A673 (cell line): ENCODE data around the gene CCDC54. TPM values are rescaled to one million over a fixed set of nuclear protein-coding genes. Genes with fewer than 3 reads are reported as not detected.
"Not testable (repeated sequence)": the region's sequence is repeated elsewhere in the genome, so short reads cannot be mapped to it uniquely, and the experiment has no call there.

Experiments used
- Bru-seq: library from RNA; stranded (reverse); fragments of 400-500 nt; gene quantifications from one replicate; lab custom pipeline; 2021; lab: Mats Ljungman, UMichigan
- BruChase-seq, 2 experiments: library from RNA; stranded (reverse); fragments of 400-500 nt; gene quantifications; one replicate each; lab custom pipeline; 2021; lab: Mats Ljungman, UMichigan
- BruUV-seq: library from RNA; stranded (reverse); fragments of 400-500 nt; replicated peaks from 2 replicates; lab custom pipeline; 2021; lab: Mats Ljungman, UMichigan
- CTCF ChIA-PET: fragments of 300-600 bp; sonication (Branson Sonifier 250); formaldehyde crosslinking; loops from one replicate; lab custom pipeline; 2022; ENCODE audit warnings: antibody characterized with exemption; lab: Charles Lee
- POLR2A ChIA-PET: fragments of 300-600 bp; sonication (Branson Sonifier 250); formaldehyde crosslinking; loops from one replicate; lab custom pipeline; 2022; ENCODE audit warnings: antibody characterized with exemption; ENCODE audit not compliant: low non-redundant PET; lab: Charles Lee
- DNase-seq: peaks from one replicate; pipeline ENCODE4 v3.0.0-alpha.2; 2015; ENCODE audit warnings: low spot score
- H3K27ac ChIP-seq: fragments of 200-600 bp; sonication (generic); 2 replicates; pipeline ENCODE4 v1.5.1; 2016; ENCODE audit warnings: mixed run types, low read depth, mild to moderate bottlenecking, mixed read lengths, antibody characterized with exemption, low read length; ENCODE audit not compliant: poor library complexity, severe bottlenecking
- H3K27me3 ChIP-seq: fragments of 200-600 bp; sonication (generic); replicated peaks from 2 replicates; pipeline ENCODE4 v1.6.1; 2017; ENCODE audit warnings: mixed run types, low read depth, mild to moderate bottlenecking, mixed read lengths, antibody characterized with exemption, low read length; ENCODE audit not compliant: insufficient read depth, poor library complexity
- H3K36me3 ChIP-seq: fragments of 200-600 bp; sonication (generic); 2 replicates; pipeline ENCODE4 v1.6.1; 2016; ENCODE audit warnings: mixed run types, mild to moderate bottlenecking, mixed read lengths, antibody characterized with exemption, low read length; ENCODE audit not compliant: insufficient read depth, poor library complexity, severe bottlenecking
- H3K4me1 ChIP-seq: fragments of 200-600 bp; sonication (generic); 2 replicates; pipeline ENCODE4 v1.6.1; 2017; ENCODE audit warnings: mixed run types, mild to moderate bottlenecking, mixed read lengths, antibody characterized with exemption, low read length; ENCODE audit not compliant: insufficient read depth, poor library complexity, severe bottlenecking
- H3K4me3 ChIP-seq: fragments of 200-600 bp; sonication (generic); 2 replicates; pipeline ENCODE4 v1.5.1; 2016; ENCODE audit warnings: low read depth, mixed run types, mild to moderate bottlenecking, mixed read lengths, low read length; ENCODE audit not compliant: poor library complexity, severe bottlenecking
- H3K9me3 ChIP-seq: fragments of 200-600 bp; sonication (generic); 2 replicates; pipeline ENCODE4 v1.6.1; 2016; ENCODE audit warnings: mixed run types, low read depth, mild to moderate bottlenecking, mixed read lengths, antibody characterized with exemption, low read length; ENCODE audit not compliant: poor library complexity, severe bottlenecking
- CTCF ChIP-seq: fragments of 300-800, 200-600 bp; sonication (generic); conservative IDR thresholded peaks from 2 replicates; pipeline ENCODE4 v1.5.1; 2017; ENCODE audit warnings: low read depth, mild to moderate bottlenecking, antibody characterized with exemption, low read length, moderate library complexity, mixed read lengths
- EZH2 ChIP-seq: fragments of 200-600 bp; sonication (generic); IDR thresholded peaks from 2 replicates; pipeline ENCODE4 v1.6.1; 2017; ENCODE audit warnings: borderline replicate concordance, low read depth, mild to moderate bottlenecking, mixed read lengths, antibody characterized with exemption, low read length; ENCODE audit not compliant: poor library complexity, severe bottlenecking
- intact Hi-C: fragments of 100-400 bp; cut with micrococcal nuclease; formaldehyde crosslinking; loops from one replicate; pipeline ENCODE4 v1.10.0; 2022; ENCODE audit not compliant: unreplicated experiment
- long read RNA-seq: library from polyadenylated mRNA; stranded (forward); transcript quantifications from one replicate; pipeline ENCODE4 v2.0.0, GENCODE V29; 2022
- total RNA-seq: library from RNA; stranded (reverse); gene quantifications from 2 replicates; pipeline ENCODE4 v1.2.3, GENCODE V29; 2021

Gene CCDC54
- not detected in 2 replicates for total RNA-seq
- Bru-seq, nascent RNA = not detected
- BruChase-seq, experiment 1, labeled RNA remaining after a 2-hour chase = not detected
- BruChase-seq, experiment 2, labeled RNA remaining after a 6-hour chase = not detected
- long read RNA-seq = 0 reads

GRCh38 chr3:107377151-107377550 is at the start of gene CCDC54:
Gene CCDC54 (plus strand): TSS chr3:107377439. CDS start chr3:107377588, 149 bp downstream.
- Histone ChIP-seq H3K9me3 (no peaks in the 10 kb centered on the region), H3K4me3 (no peak within 1 kb of the TSS), H3K27me3 (no peaks in the 10 kb centered on the region), H3K27ac (no peak within 1 kb of the TSS), H3K36me3 (no peaks in the 10 kb centered on the region), H3K4me1 (no peaks in the 10 kb centered on the region)
- no TSS peak for BruUV-seq
- ChIA-PET POLR2A (no interaction called here), CTCF (no interaction called here)
- TF ChIP-seq EZH2 = no peak
- TF ChIP-seq CTCF = no peak
- intact Hi-C loops = no loop called here
- no peak for DNase-seq

GRCh38 chr3:107328069-107328468 is 49.2 kb upstream of the CCDC54 start:
- Histone ChIP-seq H3K4me1 (no peaks in the 10 kb centered on the region), H3K4me3 (no peak overlapping the region), H3K27ac (no peak overlapping the region), H3K9me3 (no peaks in the 10 kb centered on the region), H3K36me3 (no peaks in the 10 kb centered on the region), H3K27me3 (no peaks in the 10 kb centered on the region)
- CTCF ChIA-PET = no interaction called here
- POLR2A ChIA-PET = no interaction called here
- BruUV-seq = no TSS peak
- TF ChIP-seq EZH2 (no peak), CTCF (no peak)
- DNase-seq = no peak
- intact Hi-C loops = no loop called here

DNA sequence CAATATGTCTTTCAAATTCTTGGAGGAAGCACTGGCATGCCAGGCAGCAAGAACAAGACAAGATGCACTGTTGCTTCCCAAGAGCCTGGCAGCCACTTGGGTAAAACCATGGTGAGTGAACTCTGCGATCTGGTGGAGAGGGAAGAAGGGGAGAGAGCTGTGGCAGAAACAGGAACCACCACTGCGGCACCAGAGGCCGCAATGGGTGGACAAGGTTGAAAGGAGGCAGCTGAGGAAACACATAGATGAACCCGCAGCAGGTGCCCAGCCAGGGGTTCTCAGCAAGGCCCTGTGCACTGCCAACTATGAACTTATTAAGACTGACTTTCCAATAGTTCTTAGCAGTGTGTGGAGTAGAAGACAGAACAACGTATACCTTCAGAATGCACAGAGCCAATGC is 48.2 kb upstream of the CCDC54 start:
- TF ChIP-seq CTCF (no peak), EZH2 (no peak)
- H3K9me3 ChIP-seq = no peaks in the 10 kb centered on the region
- no TSS peak for BruUV-seq
- CTCF ChIA-PET = no interaction called here
- H3K27ac ChIP-seq = no peak overlapping the region
- H3K4me1 ChIP-seq = no peaks in the 10 kb centered on the region
- DNase-seq = no peak
- no peaks in the 10 kb centered on the region for H3K36me3 ChIP-seq
- intact Hi-C loops = no loop called here
- H3K27me3 ChIP-seq = no peaks in the 10 kb centered on the region
- no peak overlapping the region for H3K4me3 ChIP-seq
- POLR2A ChIA-PET = no interaction called here

- H3K36me3 ChIP-seq, H3K4me1 ChIP-seq, H3K27ac ChIP-seq, H3K4me3 ChIP-seq, intact Hi-C loops, H3K9me3 ChIP-seq, BruUV-seq, POLR2A ChIA-PET, H3K27me3 ChIP-seq, DNase-seq, CTCF ChIA-PET: not testable (repeated sequence)
Measured at GRCh38 chr3:107339690-107340089, 37.5 kb upstream of the CCDC54 start.
